ENCODE measurements around the gene CTNNA1. TPM values are rescaled to one million over a fixed set of nuclear protein-coding genes. Genes with fewer than 3 reads are reported as not detected.
"Not testable (repeated sequence)": the region's sequence is repeated elsewhere in the genome, so short reads cannot be mapped to it uniquely, and the experiment has no call there.

Gene CTNNA1
- total RNA-seq, 2 experiments from 2014 or later, result 78.8 to 86.7 TPM

- Mint-ChIP-seq H3K4me3 (no peak overlapping the region), H3K4me1 (peaks cover 17% of the 10 kb centered on the region), H3K36me3 (ENCODE audit: low read depth) (no peaks in the 10 kb centered on the region), H3K9me3 (ENCODE audit: low read depth) (no peaks in the 10 kb centered on the region), H3K27ac (no peak overlapping the region), H3K27me3 (peaks cover 24% of the 10 kb centered on the region)
- CTCF ChIA-PET, result interaction anchor here (1.1 kb wide), 1 partner anchor 10 kb away, joined by 3 read pairs; no protein-coding TSS in a partner anchor
- ATAC-seq, result no peak
- intact Hi-C loops (cut with DNase I, micrococcal nuclease), result no loop called here
- no peak for DNase-seq
- POLR2A ChIA-PET, result interaction anchor here (1.1 kb wide), 1 partner anchor 521 kb away, joined by 3 read pairs; no protein-coding TSS in a partner anchor
Observed at GRCh38 chr5:138725153-138725817, 27.9 kb upstream of the CTNNA1 start.

GRCh38 chr5:138725818-138726416 is 27.3 kb upstream of the CTNNA1 start:
- intact Hi-C loops (cut with DNase I, micrococcal nuclease), result no loop called here
- ATAC-seq, result no peak
- Mint-ChIP-seq H3K4me3 (no peak overlapping the region), H3K27ac (no peak overlapping the region), H3K27me3 (peaks cover 24% of the 10 kb centered on the region), H3K36me3 (ENCODE audit: low read depth) (no peaks in the 10 kb centered on the region), H3K9me3 (ENCODE audit: low read depth) (no peaks in the 10 kb centered on the region), H3K4me1 (peaks cover 17% of the 10 kb centered on the region)
- ChIA-PET POLR2A (interaction anchor here (1.1 kb wide), 1 partner anchor 520 kb away, joined by 3 read pairs; no protein-coding TSS in a partner anchor), CTCF (interaction anchor here (0.6 to 0.8 kb wide), 3 partner anchors 10 to 84 kb away, joined by 3 to 7 read pairs (median 3); no protein-coding TSS in a partner anchor)
- no peak for DNase-seq

DNA sequence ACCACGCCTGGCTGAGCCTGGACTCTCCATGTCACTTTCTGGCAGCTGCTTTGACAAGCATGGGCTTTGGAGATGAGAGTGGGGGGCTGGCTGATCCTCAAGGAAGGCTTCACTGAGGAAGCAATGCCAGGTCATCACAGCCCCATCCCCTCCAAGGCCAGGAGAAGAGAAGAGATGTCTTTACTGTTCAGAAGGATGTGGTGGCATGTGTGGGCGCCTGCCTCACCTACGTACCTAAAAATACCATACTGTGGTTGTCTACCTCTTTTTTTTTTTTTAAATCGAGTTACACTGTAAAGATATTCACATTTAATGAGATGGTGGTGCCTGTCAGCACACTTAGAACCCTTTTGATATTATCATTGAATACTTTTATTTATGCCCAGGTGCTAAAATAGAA is 26.4 kb upstream of the CTNNA1 start:
- Mint-ChIP-seq H3K4me1 (peaks cover 17% of the 10 kb centered on the region), H3K4me3 (no peak overlapping the region), H3K9me3 (ENCODE audit: low read depth) (no peaks in the 10 kb centered on the region), H3K27ac (no peak overlapping the region), H3K36me3 (ENCODE audit: low read depth) (no peaks in the 10 kb centered on the region), H3K27me3 (peaks cover 20% of the 10 kb centered on the region)
- ATAC-seq (peak; percentile 58), DNase-seq (peak; percentile 34)
- ChIA-PET CTCF (interaction anchor here (0.6 to 0.8 kb wide), 4 partner anchors 9 to 224 kb away, joined by 3 to 7 read pairs (median 4); no protein-coding TSS in a partner anchor), POLR2A (interaction anchor here (0.6 kb wide), 1 partner anchor 614 kb away, joined by 3 read pairs; no protein-coding TSS in a partner anchor)
- intact Hi-C loops (cut with DNase I, micrococcal nuclease), result no loop called here

DNA sequence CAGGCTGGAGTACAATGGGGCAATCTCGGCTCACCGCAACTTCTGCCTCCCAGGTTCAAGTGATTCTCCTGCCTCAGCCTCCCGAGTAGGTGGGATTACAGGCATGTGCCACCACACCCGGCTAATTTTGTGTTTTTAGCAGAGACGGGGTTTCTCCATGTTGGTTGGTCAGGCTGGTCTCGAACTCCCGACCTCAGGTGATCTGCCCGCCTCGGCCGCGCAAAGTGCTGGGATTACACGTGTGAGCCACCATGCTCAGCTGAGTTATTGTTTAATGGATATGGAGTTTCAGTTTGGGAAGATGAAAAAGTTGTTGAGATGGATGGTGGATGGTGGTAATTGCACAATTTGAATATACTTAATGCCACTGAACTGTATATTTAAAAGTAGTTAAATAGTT is 22.7 kb upstream of the CTNNA1 start:
- H3K9me3 Mint-ChIP-seq (ENCODE audit: low read depth); DNase-seq; intact Hi-C loops (cut with DNase I, micrococcal nuclease); H3K27ac Mint-ChIP-seq; ATAC-seq; POLR2A ChIA-PET; H3K4me3 Mint-ChIP-seq; H3K36me3 Mint-ChIP-seq (ENCODE audit: low read depth): not testable (repeated sequence)
- peaks cover 17% of the 10 kb centered on the region for H3K4me1 Mint-ChIP-seq
- peaks cover 12% of the 10 kb centered on the region for H3K27me3 Mint-ChIP-seq
- CTCF ChIA-PET, result interaction anchor here (1.4 kb wide), 1 partner anchor 59 kb away, joined by 3 read pairs; no protein-coding TSS in a partner anchor

DNA sequence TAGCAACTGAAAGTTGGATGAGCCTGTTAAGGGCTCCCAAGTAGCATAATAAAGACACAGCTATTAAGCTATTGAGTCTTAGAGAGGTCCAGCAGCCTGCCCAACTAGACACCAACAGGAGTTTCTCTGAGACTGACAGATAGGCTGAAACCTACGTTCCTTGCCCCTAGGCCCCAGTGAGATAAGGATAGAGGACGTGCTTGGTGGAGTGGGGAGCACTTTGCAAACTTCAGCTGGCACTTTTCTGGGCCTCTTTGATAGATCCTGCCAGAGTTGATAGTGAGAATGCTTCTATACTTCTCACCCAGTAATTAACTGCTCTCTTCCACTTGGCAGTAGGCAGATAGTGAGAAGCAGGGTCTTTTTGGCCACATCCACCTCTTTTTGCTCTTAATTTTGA is 20.8 kb upstream of the CTNNA1 start:
- peaks cover 5% of the 10 kb centered on the region for H3K4me1 Mint-ChIP-seq

DNA sequence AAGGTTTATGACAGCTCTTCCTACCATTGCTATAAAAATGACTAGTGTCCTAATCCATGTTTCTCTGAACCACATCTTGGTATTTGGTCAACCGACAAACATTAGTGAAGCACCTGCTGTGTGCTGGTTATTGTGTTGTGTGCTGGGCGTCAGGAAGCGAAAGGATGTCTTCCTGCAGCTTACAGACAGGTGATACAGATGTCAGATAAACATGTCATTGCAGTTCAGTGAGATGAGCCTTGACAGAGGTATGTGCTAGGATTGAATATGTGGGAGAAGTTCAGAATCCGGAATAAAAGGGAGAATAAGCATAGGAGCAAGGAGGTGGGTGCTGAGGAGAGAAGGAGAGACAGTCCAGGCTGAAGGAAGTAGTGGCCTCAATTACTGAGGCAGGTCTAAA is 20.3 kb upstream of the CTNNA1 start:
- CTCF ChIA-PET, result no interaction called here
- Mint-ChIP-seq H3K4me3 (no peak overlapping the region), H3K4me1 (peaks cover 5% of the 10 kb centered on the region), H3K36me3 (ENCODE audit: low read depth) (no peaks in the 10 kb centered on the region), H3K27ac (no peak overlapping the region), H3K9me3 (ENCODE audit: low read depth) (no peaks in the 10 kb centered on the region), H3K27me3 (peaks cover 16% of the 10 kb centered on the region)
- ATAC-seq (no peak), DNase-seq (no peak)
- POLR2A ChIA-PET, result no interaction called here
- intact Hi-C loops (cut with DNase I, micrococcal nuclease), result no loop called here

More for the DNA sequence above, 20.8 kb upstream of the CTNNA1 start:
- DNase-seq (no peak), ATAC-seq (no peak)
- Mint-ChIP-seq H3K27ac (no peak overlapping the region), H3K27me3 (peaks cover 15% of the 10 kb centered on the region), H3K36me3 (ENCODE audit: low read depth) (no peaks in the 10 kb centered on the region), H3K4me3 (no peak overlapping the region), H3K9me3 (ENCODE audit: low read depth) (no peaks in the 10 kb centered on the region)
- ChIA-PET CTCF (interaction anchor here (0.6 kb wide), 1 partner anchor 63 kb away, joined by 5 read pairs; no protein-coding TSS in a partner anchor), POLR2A (no interaction called here)
- intact Hi-C loops (cut with DNase I, micrococcal nuclease), result no loop called here

DNA sequence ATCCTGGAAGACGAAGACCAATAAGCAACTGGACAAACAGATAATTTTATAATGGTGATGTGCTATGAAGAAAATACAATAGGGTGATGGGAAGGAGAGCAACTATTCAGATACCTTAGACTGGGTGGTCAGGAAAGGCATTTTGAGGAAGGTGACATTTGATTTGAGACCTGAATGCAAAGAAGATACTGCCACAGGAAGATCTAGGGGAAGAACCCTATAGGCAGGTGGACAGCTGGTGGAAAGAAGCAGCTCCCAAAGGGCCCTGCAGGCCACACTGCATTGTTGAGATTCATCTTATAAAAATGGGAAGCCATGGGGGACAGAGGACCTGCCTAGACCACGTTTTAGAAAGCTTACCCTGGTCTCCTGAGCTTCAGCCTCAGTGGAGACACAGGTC is 19.7 kb upstream of the CTNNA1 start:
- POLR2A ChIA-PET, result interaction anchor here (0.7 kb wide), 1 partner anchor 13 kb away, joined by 3 read pairs; no protein-coding TSS in a partner anchor
- no peak for DNase-seq
- H3K36me3 Mint-ChIP-seq (ENCODE audit: low read depth), result no peaks in the 10 kb centered on the region

GRCh38 chr5:138736293-138736692 is 16.9 kb upstream of the CTNNA1 start:
- DNase-seq (no peak), ATAC-seq (no peak)
- H3K27ac Mint-ChIP-seq, result no peak overlapping the region
- H3K27me3 Mint-ChIP-seq, result peaks cover 14% of the 10 kb centered on the region
- H3K9me3 Mint-ChIP-seq (ENCODE audit: low read depth), result no peaks in the 10 kb centered on the region
- CTCF ChIA-PET, result interaction anchor here (2.1 kb wide), 1 partner anchor 10 kb away, joined by 7 read pairs; no protein-coding TSS in a partner anchor
- H3K4me1 Mint-ChIP-seq, result peaks cover 24% of the 10 kb centered on the region
- POLR2A ChIA-PET, result interaction anchor here (0.7 kb wide), 1 partner anchor 114 kb away, joined by 3 read pairs; no protein-coding TSS in a partner anchor
- intact Hi-C loops (cut with DNase I, micrococcal nuclease), result no loop called here
- no peaks in the 10 kb centered on the region for H3K36me3 Mint-ChIP-seq (ENCODE audit: low read depth)
- H3K4me3 Mint-ChIP-seq, result no peak overlapping the region

More for the DNA sequence above, 19.7 kb upstream of the CTNNA1 start:
- H3K4me1 Mint-ChIP-seq, result peaks cover 10% of the 10 kb centered on the region
- ATAC-seq, result no peak
- no peak overlapping the region for H3K4me3 Mint-ChIP-seq
- peaks cover 16% of the 10 kb centered on the region for H3K27me3 Mint-ChIP-seq
- CTCF ChIA-PET, result no interaction called here
- intact Hi-C loops (cut with DNase I, micrococcal nuclease), result no loop called here
- H3K27ac Mint-ChIP-seq, result no peak overlapping the region
- no peaks in the 10 kb centered on the region for H3K9me3 Mint-ChIP-seq (ENCODE audit: low read depth)

- H3K27me3 Mint-ChIP-seq, result peaks cover 12% of the 10 kb centered on the region
Observed at GRCh38 chr5:138737494-138738265, 15.5 kb upstream of the CTNNA1 start.

GRCh38 chr5:138738399-138738798 is 14.8 kb upstream of the CTNNA1 start:
- H3K4me1 Mint-ChIP-seq, result peaks cover 35% of the 10 kb centered on the region
- no peaks in the 10 kb centered on the region for H3K9me3 Mint-ChIP-seq (ENCODE audit: low read depth)
- no peaks in the 10 kb centered on the region for H3K36me3 Mint-ChIP-seq (ENCODE audit: low read depth)
- H3K27me3 Mint-ChIP-seq, result peaks cover 12% of the 10 kb centered on the region
- ATAC-seq, result peak; percentile 64
- intact Hi-C loops (cut with DNase I, micrococcal nuclease), result loop anchor here in 1 of 2 experiments (1.0 to 2.0 kb wide), 3 partner anchors 15 to 407 kb away; partner anchors contain the start of gene CTNNA1
- POLR2A ChIA-PET, result interaction anchor here (0.9 kb wide), 1 partner anchor 84 kb away, joined by 10 read pairs; no protein-coding TSS in a partner anchor
- DNase-seq, result no peak
- H3K27ac Mint-ChIP-seq, result peak overlapping the region; percentile 58
- H3K4me3 Mint-ChIP-seq, result no peak overlapping the region
- CTCF ChIA-PET, result interaction anchor here (0.6 kb wide), 1 partner anchor 54 kb away, joined by 3 read pairs; no protein-coding TSS in a partner anchor

More at GRCh38 chr5:138737494-138738265, 15.5 kb upstream of the CTNNA1 start:
- no peaks in the 10 kb centered on the region for H3K9me3 Mint-ChIP-seq (ENCODE audit: low read depth)
- DNase-seq, result no peak
- ChIA-PET POLR2A (interaction anchor here (0.9 kb wide), 1 partner anchor 83 kb away, joined by 10 read pairs; no protein-coding TSS in a partner anchor), CTCF (no interaction called here)
- intact Hi-C loops (cut with DNase I, micrococcal nuclease), result loop anchor here in 1 of 2 experiments (1.0 to 2.0 kb wide), 3 partner anchors 16 to 408 kb away; partner anchors contain the start of gene CTNNA1
- H3K27ac Mint-ChIP-seq, result no peak overlapping the region
- no peak for ATAC-seq
- H3K36me3 Mint-ChIP-seq (ENCODE audit: low read depth), result no peaks in the 10 kb centered on the region
- peaks cover 33% of the 10 kb centered on the region for H3K4me1 Mint-ChIP-seq
- no peak overlapping the region for H3K4me3 Mint-ChIP-seq

DNA sequence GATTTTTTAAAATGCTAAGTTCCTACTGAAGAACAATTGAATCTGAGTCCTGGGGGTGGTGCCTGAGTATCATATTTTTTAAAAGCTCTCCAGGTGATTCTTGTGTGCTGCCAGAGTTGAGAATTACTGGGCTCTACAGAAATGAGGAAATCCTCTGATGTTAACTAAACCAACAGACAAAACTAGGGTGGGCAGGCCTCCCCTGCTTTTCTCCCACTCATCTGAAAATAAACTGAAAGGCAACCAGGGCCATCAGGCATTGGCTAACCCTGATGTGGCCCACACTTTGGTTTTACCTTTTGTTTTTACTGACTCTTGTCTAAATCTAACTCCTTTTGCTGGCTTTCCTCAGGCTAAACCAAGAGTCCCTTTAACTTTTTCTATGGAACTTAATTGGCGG is 13.3 kb upstream of the CTNNA1 start:
- ChIA-PET POLR2A (no interaction called here), CTCF (no interaction called here)
- ATAC-seq (no peak), DNase-seq (no peak)
- Mint-ChIP-seq H3K4me1 (peaks cover 35% of the 10 kb centered on the region), H3K4me3 (no peak overlapping the region), H3K27ac (no peak overlapping the region), H3K9me3 (ENCODE audit: low read depth) (no peaks in the 10 kb centered on the region), H3K36me3 (ENCODE audit: low read depth) (no peaks in the 10 kb centered on the region), H3K27me3 (peaks cover 13% of the 10 kb centered on the region)
- intact Hi-C loops (cut with DNase I, micrococcal nuclease), result loop anchor here (2.0 to 5.0 kb wide), 2 partner anchors 85 to 88 kb away; no protein-coding TSS in a partner anchor

All from activated CD4-positive, alpha-beta T cell treated with anti-CD3 and anti-CD28 coated beads for 36 hours (primary cell).